GM10248 (cell line): ENCODE measurements around the gene SF3A2.
A peak's percentile ranks its signal among the peaks of the same experiment; 100 is the strongest.

ENCODE experiments used
- CTCF ChIA-PET: fragments of 300-600 bp; sonication (Branson Sonifier 250); formaldehyde crosslinking; extraction: SDS; loops from one replicate; lab custom pipeline; 2021; ENCODE audit warnings: antibody characterized with exemption; lab: Yijun Ruan, JAX
- POLR2A ChIA-PET: fragments of 350-650 bp; sonication (Branson Sonifier 250); formaldehyde crosslinking; extraction: SDS; loops from one replicate; lab custom pipeline; 2020; ENCODE audit warnings: antibody characterized with exemption; lab: Yijun Ruan, JAX
- DNase-seq: peaks from one replicate; pipeline ENCODE4 v3.0.0; 2012; ENCODE audit errors: extremely low spot score
- TF ChIP-seq, protein P1 (sequence below): IDR thresholded peaks from 2 replicates; pipeline ENCODE4 v1.5.1; 2012; ENCODE audit warnings: mild to moderate bottlenecking, low read depth; ENCODE audit errors: extremely low read depth, missing control alignments, control extremely low read depth

Gene SF3A2

DNA sequence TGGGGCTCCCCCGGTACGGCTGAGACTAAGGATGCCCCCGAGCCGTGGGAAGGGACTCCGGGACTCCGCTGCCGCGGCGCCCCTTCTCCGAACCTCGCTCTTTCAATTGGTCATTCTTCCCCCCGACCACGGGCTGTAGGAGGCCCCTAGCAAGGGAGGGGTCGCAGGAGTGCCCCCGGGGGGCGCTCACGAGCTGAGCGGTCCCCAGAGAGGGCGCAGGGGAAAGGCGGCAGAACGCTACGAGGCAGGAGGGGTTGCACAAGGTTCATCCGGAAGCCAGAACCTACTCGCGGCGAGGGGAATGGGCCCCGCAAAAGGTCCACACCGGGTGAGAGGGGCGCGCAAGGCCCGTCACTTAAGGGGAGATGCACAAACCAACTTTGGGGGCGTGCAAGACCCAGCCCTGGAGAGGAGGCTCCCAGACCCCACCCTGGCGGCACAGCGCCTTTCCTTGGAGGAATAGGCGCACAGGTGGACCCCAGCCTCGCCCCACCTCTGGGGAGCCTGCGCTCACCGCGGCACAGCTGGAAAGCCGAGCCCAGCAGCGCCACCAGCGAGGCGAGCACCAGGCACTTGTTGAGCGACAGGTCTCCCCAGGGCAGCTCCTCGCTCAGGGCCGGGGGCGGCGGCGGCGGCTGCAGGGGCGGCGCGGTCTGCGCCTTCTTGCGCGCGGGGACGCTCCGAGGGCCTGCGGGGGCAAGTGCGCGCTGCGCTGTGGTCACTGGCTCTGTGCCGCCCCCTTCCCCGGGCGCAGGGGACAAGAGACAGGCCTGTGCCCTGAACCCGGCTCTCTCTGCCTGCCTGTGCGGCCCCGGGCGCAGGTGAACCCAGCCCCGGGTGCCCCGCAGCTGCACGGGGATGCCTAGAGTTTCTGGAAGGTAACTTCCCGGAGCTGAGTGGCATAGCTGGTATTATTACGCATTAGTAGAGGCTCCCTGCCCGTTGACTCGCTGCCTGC lies 16.8 kb downstream of the SF3A2 start:
- ChIA-PET POLR2A (no interaction called here), CTCF (interaction anchor here (1.0 to 1.5 kb wide), 6 partner anchors 14 to 97 kb away, joined by 3 to 4 read pairs (median 4); no protein-coding TSS in a partner anchor)
- TF ChIP-seq, protein P1, sequence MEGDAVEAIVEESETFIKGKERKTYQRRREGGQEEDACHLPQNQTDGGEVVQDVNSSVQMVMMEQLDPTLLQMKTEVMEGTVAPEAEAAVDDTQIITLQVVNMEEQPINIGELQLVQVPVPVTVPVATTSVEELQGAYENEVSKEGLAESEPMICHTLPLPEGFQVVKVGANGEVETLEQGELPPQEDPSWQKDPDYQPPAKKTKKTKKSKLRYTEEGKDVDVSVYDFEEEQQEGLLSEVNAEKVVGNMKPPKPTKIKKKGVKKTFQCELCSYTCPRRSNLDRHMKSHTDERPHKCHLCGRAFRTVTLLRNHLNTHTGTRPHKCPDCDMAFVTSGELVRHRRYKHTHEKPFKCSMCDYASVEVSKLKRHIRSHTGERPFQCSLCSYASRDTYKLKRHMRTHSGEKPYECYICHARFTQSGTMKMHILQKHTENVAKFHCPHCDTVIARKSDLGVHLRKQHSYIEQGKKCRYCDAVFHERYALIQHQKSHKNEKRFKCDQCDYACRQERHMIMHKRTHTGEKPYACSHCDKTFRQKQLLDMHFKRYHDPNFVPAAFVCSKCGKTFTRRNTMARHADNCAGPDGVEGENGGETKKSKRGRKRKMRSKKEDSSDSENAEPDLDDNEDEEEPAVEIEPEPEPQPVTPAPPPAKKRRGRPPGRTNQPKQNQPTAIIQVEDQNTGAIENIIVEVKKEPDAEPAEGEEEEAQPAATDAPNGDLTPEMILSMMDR: peak; percentile 67
- DNase-seq: no peak

DNA sequence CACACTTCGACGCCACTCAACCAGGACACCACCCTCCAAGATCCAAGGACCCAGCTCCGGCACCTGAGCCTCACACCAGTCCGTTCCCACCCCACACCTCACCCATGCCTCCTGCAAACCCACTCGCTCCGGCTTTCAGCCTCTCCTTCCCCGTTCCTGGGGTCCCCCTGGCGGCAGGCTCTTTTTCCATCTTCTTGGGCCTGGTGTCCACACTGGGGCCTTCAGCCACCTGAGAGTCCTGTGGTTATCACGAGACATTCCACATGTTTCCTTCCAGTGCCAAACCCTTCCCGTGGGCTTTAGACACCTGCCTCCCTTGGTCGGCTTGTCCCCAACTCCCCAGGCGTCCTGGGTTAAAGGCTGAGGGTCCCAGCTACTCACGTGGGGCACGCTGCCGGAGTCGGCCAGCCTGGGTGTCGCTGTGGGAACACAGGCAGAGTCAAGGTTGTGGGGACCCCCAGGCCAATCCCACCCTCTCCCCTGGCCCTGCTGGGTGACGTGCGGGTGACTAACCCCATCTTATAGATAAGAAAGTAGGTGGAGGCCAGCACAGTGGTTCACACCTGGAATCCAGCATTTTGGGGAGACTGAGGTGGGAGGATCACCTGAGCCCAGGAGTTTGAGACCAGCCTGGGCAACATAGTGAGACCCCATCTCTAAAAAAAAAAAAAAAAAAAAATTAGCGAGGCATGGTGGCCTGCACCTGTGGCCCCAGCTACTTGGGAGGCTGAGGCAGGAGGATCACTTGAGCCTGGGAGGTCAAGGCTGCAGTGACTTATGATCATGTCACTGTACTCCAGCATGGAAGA lies 17.6 kb downstream of the SF3A2 start:
- ChIA-PET POLR2A (no interaction called here), CTCF (interaction anchor here (1.0 to 1.4 kb wide), 3 partner anchors 17 to 98 kb away, joined by 3 to 4 read pairs (median 3); no protein-coding TSS in a partner anchor)
- DNase-seq: no peak
- TF ChIP-seq, protein P1: no peak

DNA sequence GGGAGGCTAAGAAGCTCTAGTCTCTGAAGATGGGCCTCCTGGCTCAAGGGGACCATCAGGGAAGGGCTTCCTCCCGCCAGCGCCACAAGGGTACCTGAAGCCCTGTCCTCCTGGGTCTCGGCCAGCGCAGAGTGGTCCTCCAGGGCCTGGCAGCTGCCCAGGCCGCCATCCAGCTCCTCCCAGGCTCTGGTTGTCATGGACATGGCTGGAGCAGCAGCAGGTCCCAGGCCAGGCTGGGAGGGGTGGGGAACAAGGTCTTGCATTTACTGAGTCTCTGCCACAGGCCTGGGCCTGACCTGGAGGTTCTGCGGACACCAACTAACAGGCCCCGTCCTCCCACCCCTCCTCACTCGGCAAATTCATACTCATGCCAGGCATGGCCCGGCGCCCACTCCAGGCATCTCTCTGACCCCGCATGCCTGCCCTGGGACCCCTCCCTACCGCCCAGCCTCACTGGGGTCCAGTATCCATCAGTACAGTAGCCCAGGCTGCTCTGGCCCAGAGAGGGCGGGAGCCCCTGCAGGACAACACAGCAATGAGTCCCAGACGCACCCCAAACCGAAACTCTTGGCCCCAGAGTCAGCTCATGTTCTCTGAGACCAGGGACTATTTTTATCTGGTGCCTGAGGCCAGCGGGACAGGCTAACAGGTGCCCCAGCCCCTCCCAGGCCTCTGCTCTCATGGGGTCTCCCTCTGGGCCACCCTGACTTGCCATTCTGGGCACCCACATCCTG lies 18.7 kb downstream of the SF3A2 start:
- ChIA-PET POLR2A (no interaction called here), CTCF (interaction anchor here (1.4 kb wide), 1 partner anchor 18 kb away, joined by 4 read pairs; no protein-coding TSS in a partner anchor)
- TF ChIP-seq, protein P1: no peak
- no peak for DNase-seq

DNA sequence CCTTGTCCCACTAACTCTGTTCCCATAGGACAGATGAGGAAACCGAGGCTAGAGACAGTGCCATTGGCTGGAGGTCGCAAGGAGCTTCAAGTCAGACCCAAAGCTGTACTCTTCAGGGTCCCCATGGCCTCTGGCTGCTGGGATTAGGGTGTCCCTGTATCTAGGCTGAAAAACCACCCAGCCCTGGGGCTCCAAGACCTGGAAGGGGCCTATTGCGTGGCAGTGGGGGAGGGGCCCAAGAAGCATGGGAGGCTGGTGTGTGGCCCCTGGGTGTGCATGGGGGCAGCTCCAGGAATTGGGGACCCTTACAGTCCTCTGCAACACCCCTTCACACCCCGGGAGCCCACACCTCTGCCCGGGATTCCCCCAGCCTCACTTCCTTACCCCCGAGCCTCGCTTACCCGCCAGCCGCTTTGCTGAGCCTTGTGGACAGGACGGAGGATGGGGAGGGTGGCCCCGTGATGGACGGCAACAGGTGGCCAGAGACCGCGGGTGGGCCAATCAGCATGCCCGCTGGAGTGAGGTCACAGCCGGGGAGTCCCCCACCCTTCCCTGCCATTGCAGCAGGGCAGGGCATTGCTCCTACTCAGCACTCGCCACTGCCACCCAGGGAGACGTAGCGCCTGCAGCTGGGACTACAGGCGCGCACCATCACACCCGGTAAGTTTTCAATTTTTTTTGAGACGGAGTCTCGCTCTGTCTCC lies 19.5 kb downstream of the SF3A2 start, which contains the start of gene JSRP1:
Gene JSRP1, minus strand, starts transcription at position 436 of the 704 bp plus-strand sequence. CDS start 1,103 bp downstream, outside the sequence.
- CTCF ChIA-PET: interaction anchor here (0.6 kb wide), 1 partner anchor 20 kb away, joined by 3 read pairs; the partner anchor contains the start of gene PLEKHJ1
- no peak for DNase-seq
- TF ChIP-seq, protein P1: no peak

DNA sequence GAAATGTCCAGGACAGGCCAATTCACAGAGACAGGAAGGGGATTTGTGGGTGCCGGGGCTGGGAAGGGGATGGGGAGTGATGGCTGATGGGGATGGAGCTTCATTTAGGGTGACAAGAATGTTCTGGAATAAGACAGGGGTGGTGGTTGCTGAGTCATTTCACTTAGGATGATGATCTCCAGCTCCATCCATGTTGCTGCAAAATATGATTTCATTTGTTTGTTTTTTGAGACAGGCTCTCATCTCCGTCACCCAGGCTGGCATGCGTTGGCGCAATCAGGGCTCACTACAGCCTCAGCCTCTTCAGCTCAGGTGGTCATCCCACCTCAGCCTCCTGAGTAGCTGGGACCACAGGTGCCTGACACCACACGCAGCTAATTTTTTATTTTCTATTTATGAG lies 22.7 kb downstream of the SF3A2 start:
- CTCF ChIA-PET: interaction anchor here (1.2 to 3.5 kb wide), 5 partner anchors 14 to 103 kb away, joined by 3 to 14 read pairs (median 7); partner anchors contain the start of gene PLEKHJ1
- POLR2A ChIA-PET: interaction anchor here (1.6 kb wide), 1 partner anchor 13 kb away, joined by 5 read pairs; no protein-coding TSS in a partner anchor
- no peak for DNase-seq

More for the DNA sequence above, 19.5 kb downstream of the SF3A2 start, which contains the start of gene JSRP1:
- POLR2A ChIA-PET: interaction anchor here (0.9 kb wide), 1 partner anchor 14 kb away, joined by 3 read pairs; no protein-coding TSS in a partner anchor

More for the DNA sequence above, 22.7 kb downstream of the SF3A2 start:
- TF ChIP-seq, protein P1: no peak
